GM12878 (cell line): Measurements from ENCODE around the gene MLN. TPM values are rescaled to one million over a fixed set of nuclear protein-coding genes. Genes with fewer than 3 reads are reported as not detected.

Source experiments
- ATAC-seq: fragments of 200-7000 bp; cut with Tn5 transposase; 3 replicates; pipeline ENCODE4 v1.9.1; 2020; ENCODE audit warnings: mild to moderate bottlenecking, moderate library complexity
- BruUV-seq: library from RNA; stranded (reverse); fragments of 400-500 nt; replicated peaks from 2 replicates; lab custom pipeline; 2021; lab: Mats Ljungman, UMichigan
- CTCF ChIA-PET: fragments of 300-600 bp; sonication (Branson Sonifier 250); formaldehyde crosslinking; extraction: SDS; loops from one replicate; lab custom pipeline; 2021; ENCODE audit warnings: inconsistent platforms; lab: Yijun Ruan, JAX
- POLR2A ChIA-PET: fragments of 350-600 bp; formaldehyde crosslinking; extraction: SDS; loops from one replicate; lab custom pipeline; 2021; ENCODE audit warnings: inconsistent platforms; lab: Charles Lee
- RAD21 ChIA-PET: fragments of 300-600 bp; sonication (Branson Sonifier 250); formaldehyde crosslinking; loops from one replicate; lab custom pipeline; 2023; ENCODE audit warnings: antibody characterized with exemption; ENCODE audit not compliant: unreplicated experiment; lab: Charles Lee
- SMC1A ChIA-PET: fragments of 300-600 bp; sonication (Branson Sonifier 250); formaldehyde crosslinking; loops from one replicate; lab custom pipeline; 2023; ENCODE audit not compliant: unreplicated experiment, uncharacterized antibody; lab: Charles Lee
- DNase-seq: peaks from one replicate; pipeline ENCODE4 v3.0.0-alpha.2; 2011; ENCODE audit warnings: low read depth, low spot score
- FAIRE-seq: peaks from 3 replicates; lab custom pipeline; 2011; peaks lifted over from hg19 to GRCh38; lab: Jason Lieb, UNC
- H2AFZ ChIP-seq: 2 replicates; pipeline ENCODE4 v1.6.0; 2011; ENCODE audit warnings: low read depth, low read length, control low read depth; ENCODE audit not compliant: control insufficient read depth
- H3K27ac ChIP-seq: 2 replicates; pipeline ENCODE4 v1.5.1; 2011; ENCODE audit warnings: control low read depth; ENCODE audit not compliant: control insufficient read depth, insufficient read depth
- H3K27me3 ChIP-seq, 2 experiments: replicated peaks in 1 of 2; 2 replicates each; pipeline versions ENCODE4 v1.6.0 to v1.6.1; 2011; ENCODE audit warnings: low read length in 1 of 2; ENCODE audit not compliant: control insufficient read depth in 2 of 2, insufficient read depth in 2 of 2
- H3K36me3 ChIP-seq, 2 experiments: 2 replicates each; pipeline ENCODE4 v1.5.1; 2011; ENCODE audit warnings: low read length in 1 of 2; ENCODE audit not compliant: control insufficient read depth in 2 of 2, insufficient read depth in 2 of 2
- H3K4me1 ChIP-seq: 2 replicates; pipeline ENCODE4 v1.6.1; 2011; ENCODE audit warnings: mild to moderate bottlenecking, low read length, moderate library complexity, mixed read lengths; ENCODE audit not compliant: control insufficient read depth, insufficient read depth
- H3K4me2 ChIP-seq: 2 replicates; pipeline ENCODE4 v1.6.0; 2011; ENCODE audit warnings: control low read depth; ENCODE audit not compliant: control insufficient read depth, insufficient read depth
- H3K4me3 ChIP-seq: fragments of 200-600 bp; sonication (generic); 2 replicates; pipeline ENCODE4 v1.5.1; 2016
- H3K79me2 ChIP-seq: 2 replicates; pipeline ENCODE4 v1.6.0; 2011; ENCODE audit warnings: low read length; ENCODE audit not compliant: control insufficient read depth, insufficient read depth
- H3K9ac ChIP-seq: 2 replicates; pipeline ENCODE4 v1.8.0; 2011; ENCODE audit warnings: low read length, control low read depth, mixed read lengths; ENCODE audit not compliant: control insufficient read depth, insufficient read depth
- H3K9me3 ChIP-seq: replicated peaks from 3 replicates; pipeline ENCODE4 v1.5.1; 2011; ENCODE audit warnings: mild to moderate bottlenecking, low read length; ENCODE audit not compliant: control insufficient read depth, insufficient read depth
- H4K20me1 ChIP-seq: 2 replicates; pipeline ENCODE4 v1.6.0; 2011; ENCODE audit not compliant: control insufficient read depth, insufficient read depth
- BHLHE40 ChIP-seq, 2 experiments: fragments of 450-650 bp in 1 of 2; IDR thresholded peaks; 2 replicates each; pipeline ENCODE4 v1.6.1; 2011 to 2017; ENCODE audit warnings: low read depth in 2 of 2, borderline replicate concordance in 1 of 2, improper control_type of control experiment in 1 of 2, low read length in 1 of 2, mild to moderate bottlenecking in 1 of 2
- BRCA1 ChIP-seq: IDR thresholded peaks from 2 replicates; pipeline ENCODE4 v1.6.1; 2011; ENCODE audit warnings: low read depth, low read length, improper control_type of control experiment
- CREM ChIP-seq: IDR thresholded peaks from 2 replicates; pipeline ENCODE4 v1.6.1; 2014; ENCODE audit warnings: antibody characterized with exemption, low read depth
- DPF2 ChIP-seq: fragments of 450-650 bp; IDR thresholded peaks from 2 replicates; pipeline ENCODE4 v1.6.1; 2017; ENCODE audit warnings: mild to moderate bottlenecking
- HDGF ChIP-seq: fragments of 450-650 bp; IDR thresholded peaks from 2 replicates; pipeline ENCODE4 v1.6.1; 2016; ENCODE audit warnings: antibody characterized with exemption
- NR2F1 ChIP-seq: fragments of 450-650 bp; conservative IDR thresholded peaks from 2 replicates; pipeline ENCODE4 v1.6.1; 2017; ENCODE audit warnings: mild to moderate bottlenecking
- PAX5 ChIP-seq: IDR thresholded peaks from 2 replicates; pipeline ENCODE4 v1.6.1; 2011; ENCODE audit warnings: low read depth, low read length, borderline replicate concordance
- SMAD5 ChIP-seq: IDR thresholded peaks from 2 replicates; pipeline ENCODE4 v1.6.1; 2016; ENCODE audit warnings: antibody characterized with exemption, low read depth
- TCF3 ChIP-seq: IDR thresholded peaks from 2 replicates; pipeline ENCODE4 v1.6.1; 2012; ENCODE audit warnings: low read depth, mild to moderate bottlenecking, low read length, borderline replicate concordance; ENCODE audit not compliant: insufficient read depth
- TCF7 ChIP-seq: IDR thresholded peaks from 2 replicates; pipeline ENCODE4 v1.6.1; 2014; ENCODE audit warnings: antibody characterized with exemption, borderline replicate concordance
- WGBS: methylation state at CpG from one replicate; pipeline ENCODE4 v1.1.6; 2016; ENCODE audit warnings: low lambda C conversion rate; ENCODE audit not compliant: insufficient replicate concordance, insufficient coverage; ENCODE audit errors: missing lambda C conversion rate; 5-methylcytosine and 5-hydroxymethylcytosine counted together
- in situ Hi-C: fragments of 300-500 bp; cut with MboI; formaldehyde crosslinking; loops from 9 replicates; pipeline ENCODE4 v1.14.3; 2018; ENCODE audit warnings: mixed read lengths
- intact Hi-C: fragments of 100-400 bp; cut with micrococcal nuclease; formaldehyde crosslinking; loops from one replicate; pipeline ENCODE4 v1.14.2; 2022; ENCODE audit not compliant: unreplicated experiment
- polyA plus RNA-seq, 11 experiments: library from polyadenylated mRNA; depleted of rRNA in 4 of 11; unstranded in 6 of 11; stranded (reverse) in 5 of 11; fragments of >200 nt; fragmentation: Nextera tagmentation in 4 of 11; fragmentation: Illumina TruSeq in 1 of 11; extraction: Ambion mirVana in 4 of 11; extraction: Trizol in 1 of 11; gene quantifications; 1 replicate in 1 of 11; 2 replicates in 10 of 11; pipeline versions ENCODE4 v1.2.1 to v1.2.3, GENCODE V29; 2011 to 2016; ENCODE audit warnings: inconsistent platforms in 2 of 11, missing spikeins in 2 of 11, low read depth in 1 of 11
- total RNA-seq, 4 experiments: library from RNA; depleted of rRNA in 3 of 4; stranded (reverse); fragments of >200 nt in 3 of 4; fragmentation: Illumina TruSeq in 1 of 4; extraction: Trizol in 1 of 4; gene quantifications; 2 replicates each; pipeline versions ENCODE4 v1.2.1 to v1.2.3, GENCODE V29; 2013 to 2021
- TF ChIP-seq, protein P1 (sequence below): fragments of 450-650 bp; IDR thresholded peaks from 2 replicates; pipeline ENCODE4 v1.6.1; 2017; ENCODE audit warnings: borderline replicate concordance
- TF ChIP-seq, protein P2 (sequence below): fragments of 150-350 bp; IDR thresholded peaks from 2 replicates; pipeline ENCODE4 v1.6.1; 2016; ENCODE audit warnings: low read depth, low read length
- TF ChIP-seq, protein P3 (sequence below): IDR thresholded peaks from 2 replicates; pipeline ENCODE4 v1.6.1; 2011; ENCODE audit warnings: low read depth, low read length, improper control_type of control experiment, borderline replicate concordance
- TF ChIP-seq, protein P4 (sequence below): IDR thresholded peaks from 2 replicates; pipeline ENCODE4 v1.6.1; 2012; ENCODE audit warnings: low read depth, low read length, improper control_type of control experiment

MLN gene
- total and polyA plus RNA-seq, 10 of the 15 experiments (the other 5 are each of a cell fraction or from before 2014, with no cell fraction given), result not detected

DNA sequence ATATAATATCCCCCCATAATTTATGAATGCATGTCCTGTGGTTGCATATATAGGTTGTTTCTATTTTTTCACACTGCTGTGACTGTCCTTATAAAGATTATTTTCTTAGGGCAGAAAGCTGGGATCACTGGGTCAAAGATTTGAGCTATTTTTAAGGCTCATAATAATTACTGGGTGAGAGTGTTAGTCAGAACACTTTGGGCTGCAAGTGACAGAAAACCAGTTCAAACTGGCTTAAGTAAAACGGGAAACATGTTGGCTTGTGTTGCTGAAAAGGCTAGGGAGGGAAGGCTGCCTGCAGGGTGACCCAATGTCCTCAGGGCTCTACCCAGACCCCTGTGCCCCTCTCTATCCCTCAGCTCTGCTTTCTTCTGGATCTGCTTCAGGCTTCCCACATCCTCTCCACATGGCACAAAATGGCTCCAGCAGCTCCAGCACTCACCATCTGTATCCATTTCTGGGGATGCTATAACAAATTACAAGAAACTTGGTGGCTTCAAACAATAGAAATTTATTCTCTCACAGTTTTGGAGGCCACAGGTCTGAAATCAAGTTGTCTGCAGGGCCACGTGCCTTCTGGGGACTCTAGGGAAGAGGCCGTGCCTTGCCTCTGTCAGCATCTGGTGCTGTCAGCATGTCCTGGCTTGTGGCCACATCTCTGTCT is 33.1 kb upstream of the MLN start:
- in situ Hi-C loops (no loop called here), intact Hi-C loops (no loop called here)
- ChIA-PET RAD21 (no interaction called here), CTCF (no interaction called here), SMC1A (no interaction called here), POLR2A (no interaction called here)
- no peak overlapping the region for H3K4me2 ChIP-seq
- H3K9me3 ChIP-seq, result no peaks in the 10 kb centered on the region; the same call in 2 of the 3 replicates
- DNase-seq (no peak), ATAC-seq (no peak), FAIRE-seq (no peak)
- H3K4me1 ChIP-seq, result peaks cover 14% of the 10 kb centered on the region
- H3K79me2 ChIP-seq, result no peaks in the 10 kb centered on the region
- H3K4me3 ChIP-seq, result no peak overlapping the region
- TF ChIP-seq BHLHE40 (IDR thresholded peaks at IDR 0.05; ENCODE audit: borderline replicate concordance in 1 of 2, low read depth in 2 of 2, low read length in 1 of 2) (no peak), CREM (no peak), HDGF (no peak), NR2F1 (no peak), TCF7 (no peak), DPF2 (no peak), PAX5 (no peak), BRCA1 (no peak), TCF3 (no peak), SMAD5 (no peak)
- TF ChIP-seq, protein P1, sequence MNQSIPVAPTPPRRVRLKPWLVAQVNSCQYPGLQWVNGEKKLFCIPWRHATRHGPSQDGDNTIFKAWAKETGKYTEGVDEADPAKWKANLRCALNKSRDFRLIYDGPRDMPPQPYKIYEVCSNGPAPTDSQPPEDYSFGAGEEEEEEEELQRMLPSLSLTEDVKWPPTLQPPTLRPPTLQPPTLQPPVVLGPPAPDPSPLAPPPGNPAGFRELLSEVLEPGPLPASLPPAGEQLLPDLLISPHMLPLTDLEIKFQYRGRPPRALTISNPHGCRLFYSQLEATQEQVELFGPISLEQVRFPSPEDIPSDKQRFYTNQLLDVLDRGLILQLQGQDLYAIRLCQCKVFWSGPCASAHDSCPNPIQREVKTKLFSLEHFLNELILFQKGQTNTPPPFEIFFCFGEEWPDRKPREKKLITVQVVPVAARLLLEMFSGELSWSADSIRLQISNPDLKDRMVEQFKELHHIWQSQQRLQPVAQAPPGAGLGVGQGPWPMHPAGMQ, result no peak
- TF ChIP-seq, protein P2, sequence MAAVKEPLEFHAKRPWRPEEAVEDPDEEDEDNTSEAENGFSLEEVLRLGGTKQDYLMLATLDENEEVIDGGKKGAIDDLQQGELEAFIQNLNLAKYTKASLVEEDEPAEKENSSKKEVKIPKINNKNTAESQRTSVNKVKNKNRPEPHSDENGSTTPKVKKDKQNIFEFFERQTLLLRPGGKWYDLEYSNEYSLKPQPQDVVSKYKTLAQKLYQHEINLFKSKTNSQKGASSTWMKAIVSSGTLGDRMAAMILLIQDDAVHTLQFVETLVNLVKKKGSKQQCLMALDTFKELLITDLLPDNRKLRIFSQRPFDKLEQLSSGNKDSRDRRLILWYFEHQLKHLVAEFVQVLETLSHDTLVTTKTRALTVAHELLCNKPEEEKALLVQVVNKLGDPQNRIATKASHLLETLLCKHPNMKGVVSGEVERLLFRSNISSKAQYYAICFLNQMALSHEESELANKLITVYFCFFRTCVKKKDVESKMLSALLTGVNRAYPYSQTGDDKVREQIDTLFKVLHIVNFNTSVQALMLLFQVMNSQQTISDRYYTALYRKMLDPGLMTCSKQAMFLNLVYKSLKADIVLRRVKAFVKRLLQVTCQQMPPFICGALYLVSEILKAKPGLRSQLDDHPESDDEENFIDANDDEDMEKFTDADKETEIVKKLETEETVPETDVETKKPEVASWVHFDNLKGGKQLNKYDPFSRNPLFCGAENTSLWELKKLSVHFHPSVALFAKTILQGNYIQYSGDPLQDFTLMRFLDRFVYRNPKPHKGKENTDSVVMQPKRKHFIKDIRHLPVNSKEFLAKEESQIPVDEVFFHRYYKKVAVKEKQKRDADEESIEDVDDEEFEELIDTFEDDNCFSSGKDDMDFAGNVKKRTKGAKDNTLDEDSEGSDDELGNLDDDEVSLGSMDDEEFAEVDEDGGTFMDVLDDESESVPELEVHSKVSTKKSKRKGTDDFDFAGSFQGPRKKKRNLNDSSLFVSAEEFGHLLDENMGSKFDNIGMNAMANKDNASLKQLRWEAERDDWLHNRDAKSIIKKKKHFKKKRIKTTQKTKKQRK, result no peak
- TF ChIP-seq, protein P3, sequence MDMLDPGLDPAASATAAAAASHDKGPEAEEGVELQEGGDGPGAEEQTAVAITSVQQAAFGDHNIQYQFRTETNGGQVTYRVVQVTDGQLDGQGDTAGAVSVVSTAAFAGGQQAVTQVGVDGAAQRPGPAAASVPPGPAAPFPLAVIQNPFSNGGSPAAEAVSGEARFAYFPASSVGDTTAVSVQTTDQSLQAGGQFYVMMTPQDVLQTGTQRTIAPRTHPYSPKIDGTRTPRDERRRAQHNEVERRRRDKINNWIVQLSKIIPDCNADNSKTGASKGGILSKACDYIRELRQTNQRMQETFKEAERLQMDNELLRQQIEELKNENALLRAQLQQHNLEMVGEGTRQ, result no peak
- TF ChIP-seq, protein P4, sequence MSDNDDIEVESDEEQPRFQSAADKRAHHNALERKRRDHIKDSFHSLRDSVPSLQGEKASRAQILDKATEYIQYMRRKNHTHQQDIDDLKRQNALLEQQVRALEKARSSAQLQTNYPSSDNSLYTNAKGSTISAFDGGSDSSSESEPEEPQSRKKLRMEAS, result no peak
- BruUV-seq, result no TSS peak
- no peaks in the 10 kb centered on the region for H3K27me3 ChIP-seq
- no peak overlapping the region for H2AFZ ChIP-seq
- WGBS, result 65% methylated on average over 3 of the region's 3 CpGs
- H3K9ac ChIP-seq, result no peak overlapping the region
- H3K36me3 ChIP-seq, result no peaks in the 10 kb centered on the region
- H3K27ac ChIP-seq, result no peak overlapping the region
- no peaks in the 10 kb centered on the region for H4K20me1 ChIP-seq
